Esophagus muscularis mucosa (tissue), 4 donors: Measurements from ENCODE around the gene MMS19. TPM values are rescaled to one million over a fixed set of nuclear protein-coding genes. Genes with fewer than 3 reads are reported as not detected.

ENCODE experiments used
- DNase-seq: peaks from one replicate; pipeline ENCODE4 v3.0.0-alpha.2; 2017; ENCODE audit errors: extremely low spot score
- H3K27ac ChIP-seq, 4 donors: fragments of 200-600 bp; sonication (generic); replicated peaks in 1 of 4; 1 replicate in 3 of 4; 2 replicates in 1 of 4; pipeline ENCODE4 v1.5.1; 2016 to 2019; ENCODE audit warnings: mild to moderate bottlenecking in 1 of 4
- H3K27me3 ChIP-seq, 4 donors: fragments of 200-600 bp; sonication (generic); one replicate each; pipeline versions ENCODE4 v1.5.1 to v1.6.0; 2016 to 2019
- H3K36me3 ChIP-seq, 4 donors: fragments of 200-600 bp; sonication (generic); one replicate each; pipeline ENCODE4 v1.5.1; 2016 to 2019
- H3K4me1 ChIP-seq, 4 donors: fragments of 200-600 bp; sonication (generic); one replicate each; pipeline ENCODE4 v1.5.1; 2016 to 2019
- H3K4me3 ChIP-seq, 4 donors: fragments of 200-600 bp; sonication (generic); 1 replicate in 2 of 4; 2 replicates in 2 of 4; pipeline ENCODE4 v1.5.1; 2016 to 2019; ENCODE audit warnings: mild to moderate bottlenecking in 4 of 4, moderate library complexity in 1 of 4
- H3K9me3 ChIP-seq, 4 donors: fragments of 200-600 bp; sonication (generic); 1 replicate in 3 of 4; 2 replicates in 1 of 4; pipeline ENCODE4 v1.5.1; 2016 to 2019
- EP300 ChIP-seq: sonication (generic); formaldehyde crosslinking; IDR thresholded peaks from one replicate; pipeline ENCODE4 v1.6.1; 2017; ENCODE audit warnings: antibody characterized with exemption
- POLR2A ChIP-seq: fragments of 450-650 bp; IDR thresholded peaks from one replicate; pipeline ENCODE4 v1.6.1; 2017; ENCODE audit warnings: antibody characterized with exemption, moderate library complexity, mild to moderate bottlenecking, low read depth
- POLR2AphosphoS5 ChIP-seq, 2 donors: sonication (generic); formaldehyde crosslinking; IDR thresholded peaks; one replicate each; pipeline ENCODE4 v1.6.1; 2017; ENCODE audit warnings: antibody characterized with exemption in 2 of 2
- whole genome bisulfite sequencing: methylation state at CpG from one replicate; pipeline ENCODE4 v1.1.5; 2018; 5-methylcytosine and 5-hydroxymethylcytosine counted together
- intact Hi-C: fragments of 100-400 bp; cut with DNase I; formaldehyde crosslinking; loops from one replicate; pipeline ENCODE4 v1.15.1; 2023
- total RNA-seq, 4 donors: library from RNA; depleted of rRNA; stranded (reverse); fragments of >200 nt; gene quantifications; one replicate each; pipeline versions ENCODE4 v1.1.0 to v1.2.1, GENCODE V29; 2016
- TF ChIP-seq, protein P1 (sequence below), 3 experiments: fragments of 200-600 bp in 2 of 3; fragments of 450-650 bp in 1 of 3; sonication (generic) in 2 of 3; IDR thresholded peaks; one replicate each; pipeline ENCODE4 v1.5.1; 2017 to 2019; ENCODE audit warnings: antibody characterized with exemption in 3 of 3, mild to moderate bottlenecking in 2 of 3, moderate library complexity in 1 of 3

MMS19 gene
- total RNA-seq, 4 donors from 2014 or later = 46.9 to 51.4 (median 48.6) TPM

DNA sequence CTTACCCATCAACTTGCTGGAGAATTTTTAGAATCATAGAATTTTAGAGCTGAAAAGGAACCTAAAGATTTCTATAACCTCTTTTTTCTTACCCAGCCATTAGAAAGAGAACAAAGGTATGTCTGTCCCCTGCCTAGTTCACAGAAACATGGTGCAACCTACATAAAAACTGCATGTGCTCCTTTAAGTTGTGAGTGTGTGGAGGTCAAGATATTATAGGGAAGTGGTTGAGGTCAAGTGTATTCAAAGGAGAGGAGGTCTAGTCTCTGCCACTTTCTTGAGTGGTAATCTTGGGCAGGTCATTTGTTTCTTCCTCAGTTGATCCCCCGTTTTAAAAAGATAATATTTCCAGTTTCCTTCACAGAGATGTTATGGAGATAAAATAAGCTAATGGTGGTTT is 6.9 kb upstream of the MMS19 start:
- WGBS = 90% methylated on average over 1 of the region's 1 CpG
- intact Hi-C loops = no loop called here
- no peak for DNase-seq

DNA sequence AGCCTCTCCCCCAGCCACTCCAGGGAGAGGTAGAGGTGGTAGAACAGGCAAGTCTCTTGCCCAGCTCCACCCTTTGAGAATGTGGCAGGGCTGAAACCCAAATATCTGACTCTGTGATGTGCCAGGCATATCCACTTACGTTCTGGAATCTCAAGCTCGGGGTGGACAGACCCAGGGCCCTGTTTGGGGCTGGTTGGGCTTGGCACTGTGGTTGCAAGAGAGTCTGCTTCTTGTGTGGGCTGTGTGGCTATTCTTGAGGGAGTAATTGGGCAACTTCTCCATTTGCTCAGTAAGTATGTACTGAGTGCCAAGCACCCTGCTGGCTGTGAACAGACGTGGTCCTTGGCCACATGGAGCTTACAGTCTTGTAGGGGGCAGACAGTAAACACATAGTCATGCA is 5.2 kb upstream of the MMS19 start:
- H3K9me3 ChIP-seq = no peaks in the 10 kb centered on the region
- H3K27me3 ChIP-seq = no peaks in the 10 kb centered on the region
- intact Hi-C loops = no loop called here
- DNase-seq = no peak
- TF ChIP-seq EP300 (no peak), POLR2AphosphoS5 (IDR thresholded peaks at IDR 0.05) (no peak), POLR2A (no peak)
- TF ChIP-seq, protein P1, sequence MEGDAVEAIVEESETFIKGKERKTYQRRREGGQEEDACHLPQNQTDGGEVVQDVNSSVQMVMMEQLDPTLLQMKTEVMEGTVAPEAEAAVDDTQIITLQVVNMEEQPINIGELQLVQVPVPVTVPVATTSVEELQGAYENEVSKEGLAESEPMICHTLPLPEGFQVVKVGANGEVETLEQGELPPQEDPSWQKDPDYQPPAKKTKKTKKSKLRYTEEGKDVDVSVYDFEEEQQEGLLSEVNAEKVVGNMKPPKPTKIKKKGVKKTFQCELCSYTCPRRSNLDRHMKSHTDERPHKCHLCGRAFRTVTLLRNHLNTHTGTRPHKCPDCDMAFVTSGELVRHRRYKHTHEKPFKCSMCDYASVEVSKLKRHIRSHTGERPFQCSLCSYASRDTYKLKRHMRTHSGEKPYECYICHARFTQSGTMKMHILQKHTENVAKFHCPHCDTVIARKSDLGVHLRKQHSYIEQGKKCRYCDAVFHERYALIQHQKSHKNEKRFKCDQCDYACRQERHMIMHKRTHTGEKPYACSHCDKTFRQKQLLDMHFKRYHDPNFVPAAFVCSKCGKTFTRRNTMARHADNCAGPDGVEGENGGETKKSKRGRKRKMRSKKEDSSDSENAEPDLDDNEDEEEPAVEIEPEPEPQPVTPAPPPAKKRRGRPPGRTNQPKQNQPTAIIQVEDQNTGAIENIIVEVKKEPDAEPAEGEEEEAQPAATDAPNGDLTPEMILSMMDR (IDR thresholded peaks at IDR 0.05) = no peak
- H3K27ac ChIP-seq = no peak overlapping the region
- 87% methylated on average over 3 of the region's 3 CpGs for WGBS
- no peak overlapping the region for H3K4me3 ChIP-seq
- H3K4me1 ChIP-seq = peaks cover 16 to 21% (median 17%) of the 10 kb centered on the region in 4 donors
- H3K36me3 ChIP-seq = no peaks in the 10 kb centered on the region

More for the DNA sequence above, 6.9 kb upstream of the MMS19 start:
- H3K4me3 ChIP-seq = no peak overlapping the region
- TF ChIP-seq POLR2A (no peak), POLR2AphosphoS5 (IDR thresholded peaks at IDR 0.05) (no peak), EP300 (no peak)
- TF ChIP-seq, protein P1 (IDR thresholded peaks at IDR 0.05) = no peak
- no peaks in the 10 kb centered on the region for H3K27me3 ChIP-seq
- H3K27ac ChIP-seq = no peak overlapping the region
- H3K9me3 ChIP-seq = no peaks in the 10 kb centered on the region
- no peaks in the 10 kb centered on the region for H3K36me3 ChIP-seq
- peaks cover 8 to 17% (median 12%) of the 10 kb centered on the region in 4 donors for H3K4me1 ChIP-seq

DNA sequence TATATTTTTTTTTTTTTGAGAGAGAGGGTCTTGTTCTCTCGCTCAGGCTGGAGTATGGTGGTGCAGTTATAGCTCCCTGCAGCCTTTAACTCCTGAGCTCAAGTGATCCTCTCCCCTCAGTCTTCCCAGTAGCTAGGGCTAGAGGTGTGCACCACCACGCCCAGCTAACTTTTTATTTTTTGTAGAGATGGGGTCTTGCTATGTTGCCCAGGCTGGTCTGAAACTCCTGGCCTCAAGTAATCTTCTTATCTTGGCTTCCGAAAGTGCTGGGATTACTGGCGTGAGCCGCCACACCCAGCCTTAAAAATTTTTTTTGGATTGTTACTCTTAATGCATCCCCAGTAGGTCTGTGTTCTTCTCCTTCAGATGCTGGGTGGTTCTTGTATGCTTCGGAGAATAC is 4.7 kb upstream of the MMS19 start:
- Histone ChIP-seq H3K36me3 (no peaks in the 10 kb centered on the region), H3K27me3 (no peaks in the 10 kb centered on the region), H3K27ac (no peak overlapping the region), H3K4me3 (no peak overlapping the region), H3K4me1 (peaks cover 16 to 21% (median 17%) of the 10 kb centered on the region in 4 donors), H3K9me3 (no peaks in the 10 kb centered on the region)
- no peak for TF ChIP-seq EP300
- TF ChIP-seq, protein P1 (IDR thresholded peaks at IDR 0.05) = no peak
- no peak for TF ChIP-seq POLR2AphosphoS5 (IDR thresholded peaks at IDR 0.05)
- TF ChIP-seq POLR2A = no peak
- intact Hi-C loops = no loop called here
- DNase-seq = no peak
- WGBS = 94% methylated on average over 6 of the region's 6 CpGs

DNA sequence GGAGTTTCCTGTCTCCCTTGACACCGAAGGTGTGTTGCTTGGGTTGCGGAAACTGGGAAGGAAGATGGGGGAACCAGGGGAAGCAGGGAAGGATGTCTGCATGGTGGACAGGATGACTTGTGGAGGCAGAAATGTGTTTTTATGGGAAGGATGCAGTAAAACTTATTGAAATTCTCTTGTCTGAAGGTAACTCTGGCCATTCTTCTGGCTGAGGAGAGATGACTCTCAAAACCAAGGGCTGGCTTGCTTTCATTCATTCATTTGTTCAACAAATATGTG is 2.0 kb upstream of the MMS19 start:
- Histone ChIP-seq H3K36me3 (no peaks in the 10 kb centered on the region), H3K4me1 (peaks cover 39 to 42% (median 41%) of the 10 kb centered on the region in 4 donors), H3K27ac (peak overlapping the region; percentile 91 to 96 (median 94)), H3K4me3 (peak overlapping the region; percentile 86 to 97 (median 90)), H3K27me3 (no peaks in the 10 kb centered on the region), H3K9me3 (no peaks in the 10 kb centered on the region)
- intact Hi-C loops = no loop called here
- WGBS = 79% methylated on average over 2 of the region's 2 CpGs
- TF ChIP-seq EP300 (no peak), POLR2A (no peak), POLR2AphosphoS5 (IDR thresholded peaks at IDR 0.05) (no peak)
- TF ChIP-seq, protein P1 (IDR thresholded peaks at IDR 0.05) = no peak
- DNase-seq = no peak
